ENCODE results near the gene C2CD4A.

Gene C2CD4A

DNA sequence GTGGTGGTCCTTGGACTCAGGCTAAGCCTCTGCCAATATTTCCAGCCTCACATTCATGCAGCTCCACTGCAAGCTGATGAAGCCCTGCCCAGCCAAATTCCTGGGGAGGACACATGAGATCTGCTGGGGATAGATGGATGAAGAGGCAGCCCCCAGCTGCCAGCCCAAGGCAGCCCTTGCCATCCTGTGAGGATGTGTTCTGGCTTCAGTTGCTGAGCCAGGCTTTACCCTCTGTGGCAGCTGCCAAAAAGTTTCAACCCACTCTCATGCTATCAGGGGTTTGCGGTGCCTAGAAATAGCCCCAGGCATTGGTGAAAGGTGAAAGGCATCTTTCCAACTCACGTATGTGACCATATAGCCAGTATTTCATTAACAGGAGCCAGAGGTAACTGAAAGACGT lies 37.6 kb downstream of the C2CD4A start:
- DNase-seq = no peak

DNA sequence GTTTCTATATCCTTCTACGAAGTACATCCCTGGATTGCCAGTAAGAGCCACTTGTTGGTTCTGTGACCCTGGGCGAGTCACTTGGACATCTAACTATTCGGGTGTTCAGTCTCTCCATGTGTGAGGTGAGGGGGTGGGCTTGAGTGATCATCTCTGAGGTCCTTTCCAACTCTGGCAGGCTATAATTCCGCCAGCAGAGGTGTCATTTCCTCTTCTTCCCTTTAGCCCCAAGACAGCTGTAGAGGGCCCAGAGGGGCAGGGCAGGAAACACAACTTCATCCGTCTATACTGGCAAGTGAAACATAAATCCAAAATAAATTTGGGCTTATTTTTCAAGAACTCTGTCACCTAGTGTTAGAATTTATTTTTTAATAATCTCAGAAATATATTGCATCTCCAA lies 38.1 kb downstream of the C2CD4A start:
- DNase-seq = no peak

DNA sequence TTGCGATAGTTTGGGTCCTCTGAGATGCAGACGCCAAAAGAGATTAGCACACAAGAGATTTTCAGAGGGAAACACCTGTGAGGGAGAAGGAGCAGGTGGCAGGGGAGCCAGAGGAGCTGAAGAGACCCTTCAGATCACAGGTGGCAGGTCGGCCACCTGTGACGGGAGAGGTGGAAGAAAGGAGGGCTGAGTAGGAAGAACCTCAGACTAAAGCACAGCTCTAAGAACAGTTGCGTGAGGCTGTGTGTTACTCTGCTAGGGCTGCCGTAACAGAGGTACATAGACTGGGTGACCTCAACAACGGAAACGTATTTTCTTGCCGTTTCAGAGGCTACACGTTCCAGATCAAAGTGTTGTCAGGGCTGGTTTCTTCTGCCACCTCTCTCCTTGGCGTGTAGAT lies 38.5 kb downstream of the C2CD4A start:
- no peak for DNase-seq

DNA sequence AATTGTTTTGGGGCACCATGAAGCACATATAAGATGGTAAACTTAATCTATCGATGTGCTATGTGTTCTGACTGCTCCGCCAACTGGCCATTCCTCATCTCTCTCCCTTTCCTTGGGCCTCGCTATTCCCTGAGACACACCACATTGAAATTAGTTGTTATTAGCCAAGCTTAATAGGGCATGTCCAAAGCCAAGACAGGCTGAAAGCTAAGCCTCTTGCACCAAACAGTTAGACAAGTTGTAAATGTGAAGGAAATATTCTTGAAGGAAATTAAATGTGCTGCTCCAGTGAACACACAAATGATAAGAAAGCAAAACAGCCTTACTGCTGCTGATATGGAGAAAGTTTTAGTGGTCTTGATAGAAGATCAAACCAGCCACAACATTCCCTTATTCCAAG lies 39.3 kb downstream of the C2CD4A start:
- DNase-seq = no peak

DNA sequence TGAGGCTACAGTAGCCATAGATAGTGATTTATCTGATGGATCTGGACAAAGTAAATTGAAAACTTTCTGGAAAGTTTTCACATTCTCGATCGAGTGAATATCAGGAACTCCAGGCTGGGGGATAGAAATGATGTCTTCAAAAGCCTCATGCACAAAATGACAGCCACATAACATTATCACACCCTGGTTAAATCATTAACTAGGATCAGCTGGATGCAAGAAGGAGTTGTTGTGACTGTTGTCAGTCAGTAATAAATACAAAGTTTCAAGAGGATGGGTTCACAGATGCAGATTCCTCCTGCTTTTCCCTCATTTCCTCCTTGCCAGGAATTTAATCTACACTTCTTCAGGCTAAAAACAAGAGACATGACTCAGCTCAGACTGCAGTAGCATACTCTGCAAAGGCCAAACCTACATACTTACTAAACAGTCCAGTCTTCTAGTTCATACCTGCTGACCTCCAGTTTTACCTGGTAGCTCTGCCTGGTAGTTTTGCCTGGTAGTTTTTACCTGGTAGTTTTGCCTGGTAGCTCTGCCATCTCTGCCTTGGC lies 40.9 kb downstream of the C2CD4A start:
- DNase-seq = no peak

DNA sequence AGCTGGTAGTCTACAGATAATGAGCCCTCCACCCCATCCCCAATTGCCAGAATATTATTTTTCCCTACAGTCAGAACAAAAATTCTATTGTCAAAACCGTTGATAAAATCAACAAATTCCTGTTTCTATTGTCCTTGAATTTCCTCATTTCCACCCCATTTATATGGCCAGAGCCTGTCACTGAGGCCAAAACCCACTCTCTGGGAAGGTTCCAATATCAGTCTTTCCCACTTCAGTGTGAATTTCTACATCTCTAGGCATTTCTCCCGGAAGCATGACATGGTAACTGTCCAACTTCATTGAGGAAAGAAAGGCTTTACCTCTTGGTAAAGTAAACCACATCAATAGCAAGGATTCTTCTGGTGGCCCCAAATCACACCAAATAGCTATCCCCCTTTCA lies 41.6 kb downstream of the C2CD4A start:
- no peak for DNase-seq

DNA sequence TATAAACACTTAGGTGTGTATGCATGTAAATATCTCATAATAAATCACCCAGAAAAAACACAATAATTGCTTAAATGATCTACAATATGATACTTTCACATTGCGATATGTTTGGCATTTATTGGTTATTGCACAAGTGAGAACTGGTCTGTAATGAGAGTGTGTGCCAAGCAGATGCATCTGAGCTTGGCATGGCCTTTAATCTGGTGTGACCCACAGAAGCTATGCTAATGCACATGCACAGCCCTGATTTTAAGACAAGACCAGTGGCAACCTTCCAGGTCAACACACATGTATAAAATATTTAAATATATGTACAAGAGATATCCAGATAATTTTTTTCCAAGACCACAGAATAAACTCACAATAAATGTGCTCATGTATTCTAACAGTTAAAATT lies 42.7 kb downstream of the C2CD4A start:
- no peak for DNase-seq

DNA sequence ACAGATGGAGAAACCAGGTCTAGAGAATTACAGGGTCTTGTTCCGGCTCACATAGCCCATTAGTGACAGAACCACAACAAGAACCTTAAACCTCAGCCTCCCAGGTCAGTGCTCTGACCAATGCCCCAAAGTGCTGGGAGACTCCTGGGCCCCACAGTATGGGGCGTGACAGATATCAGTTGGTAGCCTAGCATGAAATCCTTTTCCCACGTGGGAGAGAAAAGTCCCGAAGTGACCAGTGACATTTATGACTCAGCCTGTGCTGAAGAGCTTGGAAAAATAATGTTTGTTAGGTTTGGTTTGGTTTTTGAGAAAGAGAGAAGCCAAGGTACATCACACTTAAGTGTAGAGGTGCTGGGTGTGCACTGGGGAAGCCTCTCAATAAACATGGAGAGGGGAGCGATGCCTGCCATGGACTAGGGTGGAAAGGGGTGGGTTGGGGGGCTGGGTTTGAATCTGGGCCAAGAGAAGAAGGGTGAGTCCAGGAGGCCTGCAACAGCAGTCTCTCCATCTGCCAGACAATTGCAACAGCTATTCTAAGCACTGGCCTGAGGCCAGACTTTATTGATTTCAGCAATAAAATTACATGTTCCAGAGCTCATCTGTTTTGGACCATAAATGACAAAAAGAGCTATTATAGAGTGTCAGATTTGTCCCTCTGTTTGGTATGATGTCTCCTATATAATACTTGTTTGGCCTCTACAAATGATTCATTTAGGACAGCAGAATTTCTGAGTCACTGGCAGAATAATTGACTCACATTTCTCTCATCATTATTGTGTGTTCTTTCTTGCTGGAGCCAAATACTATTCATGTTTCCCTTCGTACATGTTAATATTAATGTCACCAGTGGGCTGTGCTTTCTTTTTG lies 43.4 kb downstream of the C2CD4A start:
- no peak for DNase-seq

DNA sequence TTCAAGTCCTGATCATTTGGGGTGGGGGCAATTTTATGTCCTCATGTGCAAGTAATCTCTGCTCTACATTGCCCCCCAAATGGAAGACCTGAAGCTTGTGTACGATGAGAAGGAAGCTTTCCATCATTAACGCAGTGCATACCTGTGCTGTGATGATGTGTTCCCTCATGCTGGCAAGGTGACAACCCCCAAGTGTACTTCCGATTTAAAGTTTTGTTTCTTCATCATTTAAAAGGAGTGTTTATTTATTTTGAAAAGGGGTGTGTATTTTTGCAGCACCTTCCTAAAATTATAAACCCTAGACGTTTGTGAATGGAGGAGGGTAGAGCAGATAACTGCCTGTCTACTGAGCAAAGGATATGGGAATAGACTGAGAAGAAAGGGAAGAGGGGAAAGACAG lies 45.3 kb downstream of the C2CD4A start:
- no peak for DNase-seq

DNA sequence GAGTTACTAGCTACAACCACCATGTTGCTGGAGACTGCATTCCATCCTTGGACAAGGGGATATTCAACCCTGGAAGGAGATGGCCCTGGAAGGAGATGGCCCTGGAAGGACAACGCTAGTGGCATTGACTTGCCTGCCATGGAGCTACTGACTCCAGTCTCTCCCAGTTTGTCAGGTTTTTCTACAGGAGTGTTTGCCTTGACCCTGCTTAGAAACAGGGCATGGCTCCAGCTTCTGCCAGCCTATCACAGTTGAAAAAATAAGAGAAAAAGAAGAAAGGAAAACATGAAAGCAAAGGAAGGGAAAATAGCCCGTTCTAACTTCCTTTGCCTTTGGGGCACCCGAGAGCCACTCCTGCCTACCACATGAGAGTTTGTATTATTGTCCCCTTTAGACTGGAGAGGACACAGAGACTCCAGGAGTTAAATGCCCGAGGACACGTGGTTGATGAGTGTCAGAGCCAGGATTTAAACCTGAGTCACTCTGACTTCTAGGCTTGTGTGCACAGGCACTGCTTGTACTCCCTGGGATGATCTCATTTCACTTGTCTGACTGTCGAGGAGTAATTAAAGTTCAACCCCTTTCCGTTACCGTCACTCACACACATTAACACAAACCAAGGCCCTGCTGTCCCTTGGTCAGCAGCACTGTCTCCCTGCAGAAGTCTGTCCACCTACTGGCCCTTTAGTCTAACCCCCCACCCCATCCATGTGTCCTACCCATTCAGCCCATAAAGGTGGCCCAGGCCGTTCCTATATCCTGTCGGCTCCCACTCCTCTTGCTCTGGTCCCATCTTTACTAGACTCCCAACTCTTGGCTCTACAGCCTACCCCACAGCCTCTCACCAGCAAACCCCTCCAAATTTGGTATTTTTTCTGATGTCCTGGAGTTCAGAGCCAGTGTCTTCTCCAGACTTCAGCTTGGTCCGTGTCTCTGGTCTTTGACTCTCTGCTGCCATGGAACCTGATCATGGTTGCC lies 46.1 kb downstream of the C2CD4A start:
- no peak for DNase-seq

DNA sequence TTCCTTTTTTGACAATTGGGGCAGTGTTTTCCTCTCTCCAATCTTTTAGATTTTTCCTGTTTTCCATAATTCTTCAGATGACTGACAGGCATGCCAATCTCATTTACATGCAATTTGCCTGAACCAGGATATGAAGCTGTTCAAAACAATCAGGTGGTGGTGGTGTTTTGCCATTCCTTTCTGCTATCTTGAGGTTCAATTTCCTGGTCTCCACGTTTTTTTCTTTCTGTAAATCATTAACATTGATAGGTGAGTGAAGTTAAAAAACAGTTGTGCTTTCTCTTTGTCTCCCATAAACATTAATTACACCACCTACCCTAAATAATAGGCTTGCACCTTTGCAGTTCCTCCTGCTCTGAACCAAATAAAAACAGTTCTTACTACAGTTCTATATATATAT lies 49.1 kb downstream of the C2CD4A start:
- DNase-seq = no peak

DNA sequence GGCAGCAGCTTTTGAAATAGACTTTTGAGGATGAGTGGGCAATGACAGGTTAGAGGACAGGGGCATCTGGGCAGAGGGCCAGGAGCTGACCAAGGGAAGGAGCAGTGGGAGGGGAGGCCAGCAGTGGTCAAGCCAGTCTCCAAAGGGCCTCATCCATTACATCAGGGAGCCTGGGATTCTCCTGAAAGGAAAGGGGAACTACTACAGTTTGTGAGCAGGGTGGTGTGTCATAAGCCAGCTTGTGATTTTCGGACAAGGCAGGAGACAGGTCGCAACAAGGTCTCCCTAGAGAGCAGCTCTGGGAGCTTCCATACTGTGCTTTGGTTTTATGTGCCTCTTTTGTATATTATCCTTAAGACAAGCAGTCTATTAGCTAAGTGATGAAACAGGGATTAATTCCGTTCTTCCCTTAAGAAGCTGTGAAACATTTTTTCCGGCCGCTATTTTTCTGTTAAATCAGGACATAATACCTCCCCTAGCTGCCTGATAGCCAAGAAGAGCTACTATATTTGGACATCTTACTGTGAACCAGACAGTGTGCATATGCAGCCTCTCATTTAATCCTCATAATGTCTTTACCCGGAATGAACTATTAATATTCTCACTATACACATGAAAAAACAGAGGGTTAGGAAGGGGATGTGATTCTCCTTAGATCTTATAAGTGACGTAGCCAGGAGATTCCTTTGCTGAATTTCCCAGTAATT lies 51.9 kb downstream of the C2CD4A start:
- DNase-seq = no peak

DNA sequence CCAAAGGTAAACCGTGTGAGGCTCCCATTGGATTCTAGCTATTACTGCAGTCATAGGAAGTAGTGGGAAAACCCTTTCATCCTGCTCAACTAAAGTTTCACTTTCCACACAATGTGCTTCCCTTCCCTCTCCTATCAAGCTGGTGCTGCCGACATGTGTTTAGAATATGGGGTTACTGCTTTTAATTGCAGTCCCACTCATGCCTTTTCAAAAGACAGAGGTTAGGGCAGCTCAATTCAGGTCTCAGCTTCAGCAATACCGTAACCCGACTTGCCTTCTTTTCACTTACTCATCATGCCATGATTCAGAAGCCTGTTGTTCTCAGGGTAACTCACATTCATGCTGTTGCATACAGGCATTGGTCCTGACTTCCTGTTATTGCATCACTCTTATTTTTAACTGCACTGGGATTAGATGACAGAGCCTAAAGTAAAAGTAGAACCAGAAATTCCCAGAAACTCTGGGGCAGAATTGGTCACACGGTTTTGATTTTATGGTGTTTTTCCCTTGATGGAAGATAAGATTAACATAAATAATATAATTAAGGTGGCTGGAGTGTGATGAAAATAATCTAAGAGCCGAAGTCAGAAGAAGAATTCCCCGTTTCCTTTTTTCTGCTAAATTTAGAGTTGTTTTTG lies 52.6 kb downstream of the C2CD4A start:
- no peak for DNase-seq

DNA sequence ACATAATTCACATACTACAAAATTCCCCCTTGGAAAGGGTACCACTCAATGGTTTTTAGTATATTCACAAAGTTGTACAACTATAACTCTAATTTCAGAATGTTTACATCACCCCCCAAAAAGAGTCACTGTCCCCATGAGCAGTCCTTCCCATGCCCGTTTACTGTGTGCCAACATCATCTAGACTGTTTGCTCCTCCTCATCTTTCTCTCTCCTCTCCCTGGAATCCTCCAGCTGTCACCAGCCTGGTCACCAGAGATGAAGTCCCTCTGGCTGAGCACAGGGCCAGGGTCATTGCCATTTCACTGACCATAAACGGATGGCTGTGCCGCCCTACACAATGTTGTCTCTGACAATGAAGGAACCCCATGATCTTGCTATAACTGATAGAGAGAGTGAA lies 53.1 kb downstream of the C2CD4A start:
- no peak for DNase-seq

Measured in stimulated activated CD4-positive, alpha-beta T cell treated with anti-CD3 and anti-CD28 coated beads, Interleukin-4, amount 100 ng/mL, for 1 hour (primary cell).